Mammary microvascular endothelial cell (primary cell): ENCODE measurements around the gene DDX19B. TPM values are rescaled to one million over a fixed set of nuclear protein-coding genes. Genes with fewer than 3 reads are reported as not detected.

Source experiments
- total RNA-seq: library from RNA; depleted of rRNA; stranded (reverse); fragments of >200 nt; gene quantifications from 2 replicates; pipeline ENCODE4 v1.2.3, GENCODE V29; 2015

The DDX19B gene
- total RNA-seq = 34.8 and 39.2 TPM in 2 replicates

GRCh38 chr16:70298988-70299938, at the start of gene DDX19B:
Gene DDX19B (plus strand): TSS chr16:70299186. CDS start chr16:70299298, 112 bp downstream.

GRCh38 chr16:70251629-70252354, 47.2 kb upstream of the DDX19B start, which contains the start of gene EXOSC6:
Gene EXOSC6 (minus strand): TSS chr16:70251940. CDS start chr16:70251900, 40 bp downstream.

GRCh38 chr16:70289229-70290094, 9.5 kb upstream of the DDX19B start, which contains the start of gene AARS1:
Gene AARS1 (minus strand): TSS chr16:70289506. CDS start chr16:70282763, 6,743 bp downstream.

Other genes with a start within 250 kb of the DDX19B start
- 12.8 and 17.1 TPM in 2 replicates for gene PDPR, start 184.9 kb upstream of the DDX19B start, total RNA-seq
- gene CLEC18C, start 125.4 kb upstream of the DDX19B start, total RNA-seq = not detected in 2 replicates
- 31.9 and 32.5 TPM in 2 replicates for gene EXOSC6, start 47.2 kb upstream of the DDX19B start, total RNA-seq
- gene AARS1, start 9.7 kb upstream of the DDX19B start, total RNA-seq = 108 and 114 TPM in 2 replicates
- gene DDX19A, start 47.7 kb downstream of the DDX19B start, total RNA-seq = 41.3 and 45.8 TPM in 2 replicates
- gene ST3GAL2, start 139.9 kb downstream of the DDX19B start, total RNA-seq = 32.1 and 33.0 TPM in 2 replicates
- 13.7 and 15.0 TPM in 2 replicates for gene FCSK, start 155.4 kb downstream of the DDX19B start, total RNA-seq
- gene COG4, start 224.4 kb downstream of the DDX19B start, total RNA-seq = 39.5 and 39.6 TPM in 2 replicates
- gene SF3B3, start 224.6 kb downstream of the DDX19B start, total RNA-seq = 103 and 167 TPM in 2 replicates